ENCODE data around the gene MST1R. TPM values are rescaled to one million over a fixed set of nuclear protein-coding genes. Genes with fewer than 3 reads are reported as not detected.

MST1R gene
- total RNA-seq, 1 donor from 2014 or later, result 6.5 TPM

DNA sequence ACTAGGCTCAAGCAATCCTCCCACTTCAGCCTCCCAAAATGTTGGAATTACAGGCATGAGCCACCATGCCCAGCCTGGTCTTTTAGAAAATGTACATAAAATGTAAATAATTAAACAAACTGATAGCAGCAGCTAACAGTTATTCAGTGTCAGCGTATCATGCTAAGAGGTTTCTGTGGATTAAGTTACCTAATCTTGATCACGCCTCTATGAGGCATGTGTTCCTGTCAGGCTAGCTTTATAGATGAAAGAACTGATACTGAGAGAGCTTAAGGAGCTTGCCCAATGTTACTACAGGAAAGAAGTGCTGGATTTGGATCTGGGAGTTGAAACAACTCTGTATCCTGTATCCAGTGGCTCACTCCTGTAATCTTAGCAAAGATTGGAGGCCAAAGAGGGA lies 11.2 kb upstream of the MST1R start:
- no peaks in the 10 kb centered on the region for H3K36me3 ChIP-seq (ENCODE audit: control insufficient read depth, insufficient read depth, low read length)
- no peak for TF ChIP-seq CTCF (IDR thresholded peaks at IDR 0.05; ENCODE audit: insufficient read depth, low read length, poor library complexity, severe bottlenecking)
- DNase-seq (ENCODE audit: low read depth), result no peak
- no peaks in the 10 kb centered on the region for H3K27me3 ChIP-seq (ENCODE audit: control insufficient read depth, insufficient read depth, low read length)
- no peak overlapping the region for H3K4me3 ChIP-seq (ENCODE audit: low read depth, low read length)

GRCh38 chr3:49912881-49913281 lies 9.2 kb upstream of the MST1R start:
- H3K27me3 ChIP-seq (ENCODE audit: control insufficient read depth, insufficient read depth, low read length), result no peaks in the 10 kb centered on the region
- H3K4me3 ChIP-seq (ENCODE audit: low read depth, low read length), result no peak overlapping the region
- no peaks in the 10 kb centered on the region for H3K36me3 ChIP-seq (ENCODE audit: control insufficient read depth, insufficient read depth, low read length)
- TF ChIP-seq CTCF (IDR thresholded peaks at IDR 0.05; ENCODE audit: insufficient read depth, low read length, poor library complexity, severe bottlenecking), result no peak
- no peak for DNase-seq (ENCODE audit: low read depth)

DNA sequence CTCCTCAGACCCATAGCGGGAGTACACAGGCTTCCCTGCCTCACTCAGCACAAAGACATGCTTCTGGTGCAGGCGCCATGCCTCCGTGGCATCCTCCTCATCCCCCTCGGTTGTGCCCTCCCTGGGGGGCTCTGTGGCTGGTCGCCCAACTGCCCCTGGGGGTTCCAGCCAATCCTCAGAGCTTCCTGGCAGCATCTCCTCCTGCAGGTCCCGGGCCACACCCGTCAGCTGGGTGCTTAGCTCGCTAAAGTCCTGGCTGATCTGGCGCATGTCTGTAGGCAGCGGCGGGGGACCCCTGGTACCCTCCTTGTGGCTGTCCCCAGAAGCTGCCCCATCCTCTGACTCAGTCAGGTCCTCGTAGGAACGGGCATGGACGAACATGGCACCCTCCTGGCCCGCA lies 7.9 kb upstream of the MST1R start:
- no peak for TF ChIP-seq CTCF (IDR thresholded peaks at IDR 0.05; ENCODE audit: insufficient read depth, low read length, poor library complexity, severe bottlenecking)
- no peaks in the 10 kb centered on the region for H3K27me3 ChIP-seq (ENCODE audit: control insufficient read depth, insufficient read depth, low read length)
- H3K36me3 ChIP-seq (ENCODE audit: control insufficient read depth, insufficient read depth, low read length), result no peaks in the 10 kb centered on the region
- H3K4me3 ChIP-seq (ENCODE audit: low read depth, low read length), result no peak overlapping the region
- no peak for DNase-seq (ENCODE audit: low read depth)

DNA sequence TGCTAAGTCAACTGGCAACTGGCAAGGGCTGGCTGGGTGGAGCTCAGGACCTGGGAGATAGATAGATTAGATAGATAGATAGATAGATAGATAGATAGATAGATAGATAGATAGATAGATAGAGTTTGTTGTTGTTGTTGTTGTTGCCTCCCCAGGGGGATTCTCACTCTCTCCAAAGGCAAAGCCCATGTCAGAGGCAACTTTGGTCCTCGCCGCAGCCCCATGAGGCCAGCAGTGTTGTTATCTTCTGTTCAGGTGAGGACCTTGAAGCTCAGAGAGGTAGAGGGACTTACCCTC lies 7.4 kb upstream of the MST1R start:
- DNase-seq (ENCODE audit: low read depth), result no peak
- TF ChIP-seq CTCF (IDR thresholded peaks at IDR 0.05; ENCODE audit: insufficient read depth, low read length, poor library complexity, severe bottlenecking), result no peak
- Histone ChIP-seq H3K36me3 (ENCODE audit: control insufficient read depth, insufficient read depth, low read length) (no peaks in the 10 kb centered on the region), H3K27me3 (ENCODE audit: control insufficient read depth, insufficient read depth, low read length) (no peaks in the 10 kb centered on the region), H3K4me3 (ENCODE audit: low read depth, low read length) (no peak overlapping the region)

DNA sequence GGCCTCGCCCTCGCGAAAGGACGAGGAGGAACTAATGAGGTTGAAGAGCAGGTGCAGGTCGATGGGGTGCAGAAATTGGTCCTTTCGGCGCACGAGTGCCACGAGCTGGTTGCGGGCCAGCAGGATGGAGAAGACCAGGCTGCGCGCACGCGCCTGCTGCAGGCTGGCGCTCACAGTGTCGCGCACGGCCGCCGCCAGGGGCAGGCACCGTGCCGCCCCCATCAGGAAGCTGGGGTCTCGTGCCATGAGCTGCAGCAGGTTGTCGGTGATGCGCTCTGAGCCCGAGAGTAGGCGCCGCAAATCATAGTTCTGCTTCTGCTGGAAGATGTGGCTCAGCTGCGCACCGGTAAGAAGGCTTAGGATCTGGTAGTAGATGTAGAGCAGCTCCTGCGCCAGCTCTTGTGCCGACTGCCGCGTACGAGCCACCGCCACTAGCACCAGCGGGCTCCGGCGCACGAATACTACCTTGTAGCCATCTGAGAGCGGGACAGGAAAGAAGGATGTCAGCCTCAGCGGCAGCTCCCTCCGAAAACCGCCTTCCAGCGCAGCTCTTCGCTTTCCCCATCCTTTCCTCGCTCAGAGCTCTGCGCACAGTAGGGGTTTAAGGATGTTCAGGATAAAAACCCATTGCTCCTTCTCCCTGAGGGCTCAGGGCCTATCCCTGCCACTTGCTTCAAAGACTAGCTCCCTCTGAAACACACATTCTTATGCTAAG lies 6.9 kb upstream of the MST1R start:
- TF ChIP-seq CTCF (IDR thresholded peaks at IDR 0.05; ENCODE audit: insufficient read depth, low read length, poor library complexity, severe bottlenecking), result no peak
- H3K4me3 ChIP-seq (ENCODE audit: low read depth, low read length), result no peak overlapping the region
- H3K36me3 ChIP-seq (ENCODE audit: control insufficient read depth, insufficient read depth, low read length), result no peaks in the 10 kb centered on the region
- no peak for DNase-seq (ENCODE audit: low read depth)
- H3K27me3 ChIP-seq (ENCODE audit: control insufficient read depth, insufficient read depth, low read length), result no peaks in the 10 kb centered on the region

Data from kidney epithelial cell (primary cell).